ENCODE measurements around the gene HIRA.

The HIRA gene

DNA sequence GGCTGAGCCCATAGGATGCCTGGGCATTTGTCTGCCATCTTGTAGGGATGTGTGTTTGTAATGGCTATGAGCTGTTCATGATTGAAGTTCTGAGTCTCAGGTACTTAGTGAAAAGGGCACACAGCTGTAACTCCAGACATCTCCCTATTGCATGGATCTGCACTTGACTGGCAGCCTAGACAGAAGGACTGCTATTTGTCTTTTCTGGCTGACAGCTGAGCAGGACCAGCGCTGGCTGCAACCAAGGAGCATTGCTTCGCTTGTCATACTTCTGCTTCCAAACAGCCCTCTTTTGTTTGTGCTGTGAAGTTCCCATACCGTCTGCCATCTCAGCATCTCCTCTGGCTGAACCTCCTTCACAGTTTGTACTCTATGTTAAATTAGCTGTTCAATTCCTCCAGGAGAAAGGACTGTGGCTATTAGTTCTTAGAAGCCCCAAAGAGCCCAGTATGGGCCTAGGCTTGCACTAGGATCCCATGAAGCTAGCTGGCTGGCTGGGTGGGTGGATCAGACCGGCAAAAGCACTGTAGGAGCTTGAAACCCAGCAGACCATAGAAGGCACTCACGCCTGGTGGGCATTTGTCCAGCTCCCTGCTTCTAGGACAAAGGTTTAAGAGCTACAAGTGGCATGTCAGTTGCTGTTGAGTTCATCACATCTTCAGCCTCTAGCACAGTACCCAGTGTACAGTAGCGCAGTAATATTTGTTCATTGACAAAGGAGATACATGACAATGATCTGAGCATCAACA lies 20.4 kb downstream of the HIRA start:
- DNase-seq (ENCODE audit: low read depth in 2 of 2), result no peak

DNA sequence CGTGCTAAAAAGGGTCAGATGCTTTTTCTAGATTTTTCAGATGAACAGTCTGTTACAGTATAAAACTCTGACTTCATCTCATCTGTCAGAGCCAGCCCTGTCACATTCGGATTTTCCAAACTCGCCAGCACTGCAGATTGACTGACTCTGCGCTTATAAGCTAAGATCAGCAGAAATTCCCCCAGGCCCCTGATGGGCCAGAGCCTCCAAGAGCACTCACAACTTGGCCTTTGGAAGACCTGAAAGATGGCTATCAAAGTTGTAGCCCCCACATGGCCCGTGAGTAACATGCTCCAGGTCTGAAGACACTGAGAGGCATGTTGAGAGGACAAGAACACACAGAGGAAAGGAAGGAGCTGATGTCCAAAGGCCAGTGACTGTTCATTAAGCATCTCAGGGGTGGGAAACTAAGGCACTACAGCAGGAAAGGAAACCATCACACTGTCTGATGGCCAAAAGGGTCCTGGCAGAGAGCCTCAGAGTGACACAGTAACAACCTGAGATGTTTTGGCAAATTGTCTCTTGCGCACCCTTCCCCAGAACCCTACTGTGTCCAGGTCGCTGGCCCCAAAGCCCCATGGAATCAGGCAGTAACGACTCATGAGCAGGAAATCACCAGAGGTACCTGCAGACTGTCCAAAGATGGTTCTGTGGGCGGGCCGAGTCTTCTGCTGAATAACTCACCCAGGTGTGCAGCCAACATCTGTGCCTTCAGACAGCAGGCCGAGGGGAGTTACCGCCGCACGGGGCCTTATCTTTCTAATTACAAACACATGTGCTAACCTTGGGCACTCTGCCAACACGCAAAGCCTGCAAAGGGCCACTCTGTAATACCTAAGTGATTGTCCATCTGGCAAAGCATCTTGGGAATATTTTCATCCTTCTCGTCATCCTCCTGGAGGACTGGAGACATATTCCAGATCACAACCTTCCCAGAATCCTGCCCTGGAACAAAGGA lies 23.6 kb downstream of the HIRA start:
- no peak for DNase-seq (ENCODE audit: low read depth in 2 of 2)

DNA sequence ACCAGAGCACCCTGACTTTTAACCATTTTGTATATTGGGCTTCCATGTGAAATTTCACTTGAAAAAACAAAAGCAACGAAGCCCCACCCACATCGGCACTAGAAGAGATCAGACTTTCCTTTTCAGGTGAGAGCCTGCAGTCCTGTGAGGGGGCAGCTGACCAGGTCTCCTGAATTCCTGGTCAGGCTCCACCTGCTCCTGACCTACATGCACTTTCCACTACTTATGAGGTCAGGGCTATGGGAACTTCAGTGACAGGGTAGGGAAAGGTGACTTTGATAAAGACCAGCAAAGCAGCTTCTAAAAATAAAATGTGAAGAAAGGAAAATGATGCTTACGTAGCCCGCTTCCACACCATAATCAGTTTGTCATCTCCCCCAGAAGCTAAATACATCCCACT lies 24.7 kb downstream of the HIRA start:
- DNase-seq (ENCODE audit: low read depth in 2 of 2), result no peak

DNA sequence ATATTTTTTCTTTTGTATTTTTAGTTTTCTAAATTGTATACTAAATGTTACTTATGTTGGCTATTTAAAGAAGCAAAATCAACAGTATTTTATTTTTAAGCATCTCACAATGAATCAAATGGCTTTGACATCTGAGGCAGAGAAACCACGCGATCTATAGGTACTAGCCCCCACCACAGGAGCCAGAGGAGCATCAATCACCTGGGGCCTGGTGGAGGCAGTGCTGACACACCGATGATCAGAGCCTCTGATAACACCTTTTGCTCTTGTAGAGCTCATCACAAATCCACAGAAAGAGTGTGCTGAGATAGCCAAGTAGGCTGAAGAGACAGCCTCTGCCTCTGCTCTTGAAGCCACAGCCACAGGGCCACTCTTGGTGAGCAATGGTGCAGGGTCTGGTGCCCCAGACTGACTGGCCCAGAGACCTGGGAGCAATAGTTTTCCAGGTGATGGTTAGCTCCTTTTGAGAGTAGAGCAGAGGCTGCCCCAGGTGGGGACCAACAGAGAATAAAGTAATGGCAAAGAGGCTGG lies 25.2 kb downstream of the HIRA start:
- no peak for DNase-seq (ENCODE audit: low read depth in 2 of 2)

DNA sequence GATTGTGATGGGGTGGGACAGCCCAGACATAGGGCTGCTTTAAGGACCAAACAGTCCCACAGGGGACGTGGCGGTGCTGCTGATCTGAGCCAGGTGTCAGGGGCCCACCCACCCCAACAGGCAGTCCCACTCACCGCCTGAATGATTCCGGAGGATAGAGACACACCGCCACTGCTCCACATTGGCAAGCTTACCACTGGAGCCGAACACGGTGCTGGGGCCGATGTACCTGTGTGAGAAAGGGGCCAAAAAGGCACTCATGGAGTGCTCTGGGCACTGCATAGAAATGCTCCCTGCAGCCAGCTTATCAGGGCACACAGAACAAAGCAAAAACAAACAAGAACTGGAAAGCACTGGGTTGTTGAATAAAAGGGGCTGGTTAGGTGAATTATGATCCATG lies 25.9 kb downstream of the HIRA start:
- no peak for DNase-seq (ENCODE audit: low read depth in 2 of 2)

DNA sequence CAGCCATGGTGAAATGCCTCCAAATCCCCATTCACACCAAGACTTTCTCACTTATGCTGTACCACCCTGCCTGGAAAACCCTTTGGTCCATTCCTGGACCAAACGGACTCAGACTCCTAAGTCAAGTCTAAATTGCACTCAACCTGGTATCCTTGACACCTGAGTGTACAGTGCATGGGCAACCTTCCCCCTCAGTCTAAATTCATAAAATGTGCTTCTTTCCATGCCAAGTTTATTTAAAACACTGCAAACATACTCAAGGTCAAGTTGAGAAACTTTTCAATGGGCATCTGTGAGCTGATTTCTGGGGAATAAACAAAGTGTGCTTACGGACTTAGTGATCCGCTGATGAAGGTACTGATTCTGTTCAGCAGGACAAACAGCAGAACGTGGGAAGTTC lies 26.4 kb downstream of the HIRA start:
- DNase-seq (ENCODE audit: low read depth in 2 of 2), result no peak

DNA sequence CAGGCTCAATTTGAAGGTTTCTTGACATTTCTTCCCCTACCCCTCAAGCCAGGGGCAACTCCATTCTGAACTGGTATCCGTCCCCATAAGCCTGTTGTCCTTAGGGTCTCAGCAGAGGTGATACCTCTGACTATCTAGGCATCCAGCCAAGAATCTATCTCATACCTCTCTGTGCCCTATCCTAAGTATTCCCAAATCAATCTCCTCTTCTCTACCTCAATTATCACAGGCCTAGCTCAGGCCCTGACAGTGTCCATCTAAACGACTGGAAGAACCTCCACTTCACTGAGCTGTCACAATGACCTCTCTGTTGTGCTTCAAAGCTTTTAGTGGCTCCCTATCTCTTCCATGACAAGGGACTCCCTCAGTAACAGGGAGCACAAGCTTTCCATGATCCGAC lies 26.9 kb downstream of the HIRA start:
- DNase-seq (ENCODE audit: low read depth in 2 of 2), result no peak

DNA sequence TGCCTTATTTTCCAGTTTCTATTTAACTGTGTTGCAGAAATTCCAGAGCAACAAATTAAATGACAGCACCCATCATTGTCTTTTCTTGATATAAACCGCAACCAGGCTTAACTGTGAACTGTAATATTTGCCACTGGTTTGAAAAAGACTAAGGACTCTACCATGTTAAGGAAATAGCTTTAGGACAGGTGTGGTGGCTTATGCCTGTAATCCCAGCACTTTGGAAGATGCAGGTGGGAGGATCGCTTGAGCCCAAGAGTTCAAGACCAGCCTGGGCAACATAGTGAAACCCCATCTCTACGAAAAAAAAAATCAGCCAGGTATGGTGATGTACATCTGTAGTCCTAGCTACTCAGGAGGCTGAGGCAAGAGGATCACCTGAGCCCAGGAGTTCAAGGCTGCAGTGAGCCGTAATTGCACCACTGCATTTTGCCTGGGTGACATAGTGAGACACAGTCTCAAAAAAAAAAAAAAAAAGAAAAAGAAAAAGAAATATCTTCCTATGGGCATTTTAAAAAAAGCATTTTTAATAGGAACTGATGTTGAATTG lies 28.8 kb downstream of the HIRA start:
- DNase-seq (ENCODE audit: low read depth in 2 of 2), result no peak

DNA sequence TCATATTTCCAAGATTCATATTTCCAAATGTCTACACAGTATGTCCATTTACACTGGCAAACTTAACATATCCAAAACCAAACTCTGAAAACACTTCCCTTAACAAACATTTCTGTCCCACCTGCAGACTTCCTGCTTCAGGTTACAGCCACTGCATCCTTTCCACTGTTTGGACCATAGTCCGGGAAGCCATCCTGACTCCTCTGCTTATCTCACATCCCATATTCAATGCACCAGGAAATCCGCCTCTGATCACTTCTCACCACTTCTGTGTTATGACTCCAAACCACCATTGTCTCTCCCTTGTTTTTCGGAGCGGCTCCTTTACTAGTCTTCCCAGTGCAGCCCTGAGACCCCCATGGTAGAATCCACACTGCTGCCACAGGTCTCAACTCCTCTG lies 30.1 kb downstream of the HIRA start:
- no peak for DNase-seq (ENCODE audit: low read depth in 2 of 2)

DNA sequence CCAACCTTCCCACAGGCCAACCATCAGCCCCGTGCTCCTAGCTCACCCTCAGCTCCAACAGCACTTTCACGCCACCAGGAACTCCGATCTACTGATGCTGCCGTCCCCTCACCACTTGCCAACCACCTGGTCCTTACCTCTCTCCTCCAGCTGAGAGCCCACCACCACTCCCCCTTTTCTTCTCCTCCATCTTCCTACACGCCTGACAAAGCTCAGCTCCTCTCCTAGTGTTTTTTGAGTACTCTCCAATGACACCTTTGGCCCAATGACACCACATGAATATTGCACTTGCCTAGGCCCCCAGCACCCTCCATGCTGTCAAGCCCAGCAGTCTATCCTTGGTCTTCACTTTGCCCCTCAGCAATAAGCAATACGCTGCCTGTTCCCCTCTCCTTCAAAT lies 30.7 kb downstream of the HIRA start:
- no peak for DNase-seq (ENCODE audit: low read depth in 2 of 2)

DNA sequence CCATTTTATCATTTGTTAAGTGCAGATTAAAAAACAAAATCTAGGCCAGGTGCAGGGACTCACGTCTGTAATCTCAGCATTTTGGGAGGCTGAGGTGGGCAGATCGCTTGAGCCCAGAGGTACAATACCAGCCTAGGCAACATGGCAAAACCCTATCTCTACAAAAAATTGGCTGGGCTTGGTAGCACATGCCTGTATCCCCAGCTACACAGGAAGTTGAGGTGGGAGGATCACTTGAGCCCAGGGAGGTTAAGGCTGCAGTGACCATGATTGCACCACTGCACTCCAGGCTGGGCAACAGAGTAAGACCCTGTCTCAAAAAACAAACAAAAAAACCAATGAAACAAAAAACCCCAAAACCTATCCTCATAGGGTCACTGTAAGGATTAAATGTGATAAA lies 32.9 kb downstream of the HIRA start:
- no peak for DNase-seq (ENCODE audit: low read depth in 2 of 2)

DNA sequence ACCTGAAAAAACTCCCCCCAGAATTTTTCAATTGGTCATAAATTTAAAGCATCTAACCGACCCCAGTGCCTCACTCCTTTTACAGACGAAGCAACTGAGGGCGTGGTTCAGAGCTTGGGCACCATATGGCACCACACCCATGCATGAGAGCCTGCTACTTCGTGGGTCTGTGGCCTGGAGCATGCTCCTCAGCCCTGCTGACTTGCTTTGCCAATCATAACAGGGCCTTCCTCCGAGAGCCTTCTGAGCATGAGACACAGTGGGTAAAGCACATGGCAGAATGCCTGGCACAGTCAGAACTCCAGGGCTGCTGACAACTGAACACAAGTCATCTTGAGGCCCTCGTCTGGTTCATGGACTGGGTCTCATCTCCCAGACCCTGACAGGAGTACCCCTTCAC lies 33.3 kb downstream of the HIRA start:
- DNase-seq (ENCODE audit: low read depth in 2 of 2), result no peak

DNA sequence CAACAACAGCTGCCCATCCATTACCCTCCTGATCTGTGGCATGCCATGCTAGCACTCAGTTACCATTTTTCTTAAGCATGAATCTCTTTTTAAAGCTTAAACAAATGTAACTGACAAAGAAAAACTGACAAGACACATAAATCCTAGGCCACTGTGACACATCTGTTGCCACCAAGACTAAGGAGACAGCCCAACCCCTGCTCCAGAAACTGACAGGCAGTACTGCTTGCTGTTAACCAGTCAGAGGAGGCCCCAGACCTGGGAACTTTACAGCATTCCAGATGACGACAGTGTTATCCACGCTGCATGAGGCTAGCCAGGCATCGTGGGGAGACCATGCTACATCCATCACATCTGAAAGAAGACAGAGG lies 33.8 kb downstream of the HIRA start:
- DNase-seq (ENCODE audit: low read depth in 2 of 2), result no peak

DNA sequence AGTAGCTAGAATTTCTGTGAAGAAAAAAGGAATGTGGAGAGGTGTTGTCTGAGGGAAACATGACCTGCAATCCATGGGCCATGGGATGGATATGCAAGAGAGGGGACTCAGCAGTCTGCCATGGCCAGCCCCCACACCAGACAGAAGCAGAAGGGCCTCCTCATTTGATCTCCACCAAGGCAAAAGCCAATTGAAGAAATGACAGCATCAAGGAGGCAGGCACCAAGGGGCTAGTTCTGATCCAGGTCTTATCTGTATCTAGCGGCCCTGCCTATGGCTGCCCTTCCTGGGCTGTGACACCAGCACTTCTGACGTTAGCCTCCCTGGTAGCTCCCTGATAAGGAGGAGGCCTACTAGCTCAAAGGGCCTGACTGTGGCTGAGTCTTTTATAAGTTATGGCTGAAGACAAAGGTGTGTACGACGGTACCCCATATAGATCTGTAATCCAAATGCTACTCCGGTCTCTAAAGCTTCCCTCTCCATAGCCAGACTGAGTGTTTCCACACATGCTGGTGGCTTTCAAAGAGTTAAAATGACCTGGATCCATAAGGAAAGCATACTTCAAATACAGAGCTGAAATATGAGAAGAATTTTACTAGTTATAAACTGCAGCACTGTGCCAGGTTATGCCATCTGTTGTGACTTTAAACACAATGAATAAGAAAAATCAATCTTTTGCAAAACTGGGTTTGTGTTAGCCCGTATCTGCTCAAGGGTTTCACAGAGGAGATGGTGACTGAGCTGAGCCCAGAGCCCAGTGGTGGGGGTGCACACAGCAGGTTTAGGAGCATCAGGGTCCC lies 34.4 kb downstream of the HIRA start:
- no peak for DNase-seq (ENCODE audit: low read depth in 2 of 2)

DNA sequence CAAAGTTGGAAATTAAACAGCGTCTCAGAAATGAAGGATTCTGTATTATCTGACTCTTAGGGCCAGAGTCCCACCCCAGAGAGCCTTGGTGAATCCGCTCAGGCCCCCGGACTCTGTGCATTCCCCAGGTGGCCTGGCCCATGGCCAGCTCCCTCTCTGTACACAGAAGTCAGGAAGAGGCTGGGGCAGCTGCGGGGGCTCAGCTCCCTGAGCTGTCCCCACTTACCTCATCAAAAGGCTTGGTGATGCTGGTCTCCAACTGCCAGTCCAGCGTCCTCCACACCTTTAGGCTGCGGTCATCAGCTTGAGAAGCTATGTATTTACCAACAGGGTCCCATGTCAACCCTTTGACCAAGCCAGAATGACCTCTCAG lies 35.0 kb downstream of the HIRA start:
- DNase-seq (ENCODE audit: low read depth in 2 of 2), result no peak

DNA sequence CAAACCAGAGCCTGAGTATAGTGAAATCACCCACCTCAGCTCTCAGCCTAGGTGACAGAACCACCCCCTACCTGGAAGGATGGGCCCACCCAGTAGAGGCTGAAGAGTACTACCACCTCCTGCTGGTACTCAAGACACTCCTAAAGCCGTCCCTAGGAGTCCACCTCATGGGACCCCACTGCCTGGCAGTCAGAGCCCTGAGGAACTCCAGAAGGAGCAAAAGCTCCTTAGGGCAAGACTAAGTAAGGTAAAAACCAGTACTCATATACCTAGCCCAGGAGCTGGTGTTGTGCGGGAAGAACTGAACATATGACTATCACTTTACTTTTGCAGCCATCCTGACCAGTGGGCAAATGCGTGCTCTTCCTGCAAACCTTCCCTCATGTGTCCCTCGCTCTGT lies 36.3 kb downstream of the HIRA start:
- no peak for DNase-seq (ENCODE audit: low read depth in 2 of 2)

DNA sequence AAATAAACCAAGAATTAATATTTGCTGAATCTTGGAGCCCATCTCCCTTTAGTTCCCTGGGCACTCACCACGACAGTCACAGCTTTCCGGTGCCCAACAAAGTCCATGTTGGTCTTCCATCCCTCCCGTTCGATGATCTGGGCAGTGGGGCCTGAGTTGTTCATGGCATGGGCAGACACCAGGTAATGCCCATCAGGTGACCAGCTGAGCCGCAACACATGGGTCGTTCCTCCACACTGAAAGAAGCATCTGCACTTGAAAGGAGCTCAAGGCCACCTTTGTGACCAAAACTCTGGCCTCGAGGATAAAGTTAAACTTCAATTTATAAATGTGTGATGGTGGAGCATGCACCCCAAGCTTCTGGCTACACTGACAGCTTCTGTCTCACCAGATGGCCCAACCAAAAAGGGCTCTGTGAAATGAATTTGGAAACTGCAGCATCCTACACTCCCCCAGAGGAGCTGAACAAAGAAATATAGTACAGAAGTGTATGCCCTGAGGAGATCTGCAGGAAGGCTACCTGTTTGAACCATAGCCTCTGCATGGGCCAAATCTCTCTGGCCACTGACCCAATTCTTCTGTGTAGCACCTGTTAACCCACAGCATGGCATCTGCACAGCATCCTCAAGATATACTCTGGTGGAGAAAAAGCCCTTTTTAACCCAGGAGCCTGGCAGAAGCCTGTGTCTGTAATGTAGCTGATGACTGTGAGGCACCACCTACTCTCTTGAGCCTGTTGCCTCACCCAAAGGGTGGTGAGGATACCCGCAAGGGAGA lies 37.1 kb downstream of the HIRA start:
- DNase-seq (ENCODE audit: low read depth in 2 of 2), result no peak

DNA sequence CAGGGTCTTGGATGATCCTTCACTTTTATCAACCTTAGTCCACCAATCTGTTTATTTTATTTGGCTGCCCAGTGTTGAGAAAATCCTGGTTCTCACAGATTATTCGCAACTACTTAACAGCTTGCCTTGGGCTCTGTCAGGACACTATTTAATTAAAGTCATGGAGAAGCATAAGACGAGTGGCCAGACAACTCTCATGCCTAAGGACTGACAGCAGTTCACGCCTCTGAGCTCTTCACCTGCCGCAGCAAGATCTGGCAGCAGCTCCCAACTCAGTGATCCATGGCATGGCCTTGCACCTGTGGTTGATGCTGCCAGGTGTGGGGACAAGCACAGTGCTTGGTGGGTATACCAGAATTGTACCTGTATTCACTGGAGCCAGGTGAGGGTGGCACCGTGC lies 37.8 kb downstream of the HIRA start:
- DNase-seq (ENCODE audit: low read depth in 2 of 2), result no peak

DNA sequence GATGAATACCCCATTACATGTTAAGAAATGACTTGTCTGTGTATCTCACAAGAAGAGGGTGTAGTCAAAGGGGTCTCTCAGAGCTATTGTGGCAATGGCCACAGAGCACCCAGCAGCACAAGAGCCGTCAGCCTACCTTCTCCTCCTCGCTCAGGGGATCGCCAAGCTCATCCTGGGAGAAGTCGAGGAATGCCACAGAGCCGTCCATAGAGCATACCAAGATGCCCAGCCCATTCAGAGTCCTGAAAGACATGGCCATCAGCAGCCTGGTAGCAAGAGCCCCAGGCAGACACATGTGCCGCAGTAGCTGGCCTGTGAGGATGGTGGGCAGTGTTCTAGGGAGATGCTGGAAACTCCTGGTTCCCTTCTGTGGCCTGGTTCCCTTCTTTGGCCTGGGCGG lies 44.0 kb downstream of the HIRA start:
- no peak for DNase-seq (ENCODE audit: low read depth in 2 of 2)

DNA sequence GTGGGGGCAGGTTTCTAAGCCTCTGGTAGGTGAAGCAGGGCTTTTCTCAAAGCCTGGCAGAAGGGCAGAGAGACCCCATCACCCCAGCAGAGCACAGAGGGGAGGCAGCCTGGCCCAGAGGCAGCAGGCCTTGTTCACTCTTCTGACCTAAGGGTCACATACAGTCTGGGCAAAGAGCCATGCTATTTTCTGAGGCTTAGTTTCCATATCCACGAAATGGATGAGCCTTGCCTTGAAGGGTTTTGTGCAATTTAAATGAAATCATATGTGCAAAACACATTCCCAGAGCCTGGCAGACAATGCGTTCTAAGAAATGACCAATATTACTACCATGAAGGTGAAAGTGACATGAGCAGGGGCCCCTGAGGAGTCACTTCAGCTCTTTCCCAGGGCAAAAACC lies 44.5 kb downstream of the HIRA start:
- DNase-seq (ENCODE audit: low read depth in 2 of 2), result no peak

DNA sequence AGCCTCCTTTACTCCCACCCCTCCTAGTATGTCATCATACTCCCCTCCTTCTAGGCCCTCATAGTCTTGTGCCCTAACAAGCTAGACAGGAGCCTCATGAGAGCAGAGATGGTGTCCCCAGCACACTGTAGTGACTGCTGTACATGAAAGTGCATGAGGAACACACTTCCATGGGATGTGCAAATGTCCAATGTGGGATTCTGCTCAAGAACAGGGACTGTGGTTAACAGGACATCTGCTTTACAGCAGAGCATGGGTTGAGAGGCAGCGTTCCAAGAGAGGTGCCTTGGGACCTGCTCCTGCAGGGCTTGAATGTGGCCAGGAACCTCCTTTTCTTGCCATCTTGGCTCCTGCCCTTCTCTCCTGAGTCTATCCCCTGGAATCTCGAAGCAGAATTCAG lies 45.3 kb downstream of the HIRA start:
- DNase-seq (ENCODE audit: low read depth in 2 of 2), result no peak
